ENCODE results near the gene TMEM183A. TPM values are rescaled to one million over a fixed set of nuclear protein-coding genes. Genes with fewer than 3 reads are reported as not detected.

The TMEM183A gene
- total RNA-seq, 4 donors from 2014 or later = 69.2 to 75.8 (median 72.8) TPM

GRCh38 chr1:203072911-203073310 lies 65.7 kb downstream of the TMEM183A start:
- DNase-seq (ENCODE audit: low spot score) = no peak
- TF ChIP-seq CTCF (IDR thresholded peaks at IDR 0.05) = no peak
- ATAC-seq (ENCODE audit: low FRiP score) = no peak

GRCh38 chr1:203073469-203073868 lies 66.3 kb downstream of the TMEM183A start:
- DNase-seq (ENCODE audit: low spot score) (no peak), ATAC-seq (ENCODE audit: low FRiP score) (no peak)
- TF ChIP-seq CTCF (IDR thresholded peaks at IDR 0.05) = no peak

Other genes with a start within 250 kb of the TMEM183A start
- gene KDM5B, start 199.0 kb upstream of the TMEM183A start, total RNA-seq = 10 to 100 TPM; 40.8 to 69.7 (median 45.7) TPM
- gene PCAT6, start 196.4 kb upstream of the TMEM183A start, total RNA-seq = not detected
- 1 to 10 TPM; 4.6 to 7.4 (median 5.3) TPM for gene RABIF, start 118.2 kb upstream of the TMEM183A start, total RNA-seq
- gene KLHL12, start 80.1 kb upstream of the TMEM183A start, total RNA-seq = 10 to 100 TPM; 12.4 to 25.2 (median 20.8) TPM
- gene ADIPOR1, start 49.1 kb upstream of the TMEM183A start, total RNA-seq = 100 to 1,000 TPM in 1 of 4 donors, 10 to 100 TPM in 3; 79.0 to 117 (median 94.2) TPM
- gene CYB5R1, start 40.1 kb upstream of the TMEM183A start, total RNA-seq = 10 to 100 TPM; 34.3 to 57.4 (median 41.6) TPM
- 1 to 10 TPM in 2 of 4 donors, under 1 TPM in 1, not detected in 1; 0.72 to 1.4 (median 1.2) TPM for gene PPFIA4, start 19.1 kb downstream of the TMEM183A start, total RNA-seq
- not detected for gene MYOG, start 78.6 kb downstream of the TMEM183A start, total RNA-seq
- 1 to 10 TPM; 1.4 to 4.3 (median 2.6) TPM for gene ADORA1, start 120.4 kb downstream of the TMEM183A start, total RNA-seq
- gene MYBPH, start 168.5 kb downstream of the TMEM183A start, total RNA-seq = under 1 TPM in 1 of 4 donors, not detected in 3; 0.37 TPM
- 100 to 1,000 TPM in 2 of 4 donors, 10 to 100 TPM in 1, under 1 TPM in 1; 0.47 to 338 (median 124) TPM for gene CHI3L1, start 179.3 kb downstream of the TMEM183A start, total RNA-seq
- 10 to 100 TPM in 1 of 4 donors, 1 to 10 TPM in 2, under 1 TPM in 1; 0.19 to 17.7 (median 2.3) TPM for gene CHIT1, start 222.3 kb downstream of the TMEM183A start, total RNA-seq

Data from omental fat pad (tissue), 4 donors.